HepG2 (cell line): ENCODE data around the gene LIMCH1.

ENCODE experiments used
- CHD4 ChIP-seq: fragments of 200-600 bp; sonication (generic); IDR thresholded peaks from 2 replicates; pipeline ENCODE4 v1.7.0; 2017; ENCODE audit warnings: mild to moderate bottlenecking, low read length, borderline replicate concordance
- EZH2 ChIP-seq: conservative IDR thresholded peaks from 2 replicates; pipeline ENCODE4 v1.6.1; 2012; ENCODE audit warnings: mild to moderate bottlenecking, low read depth, low read length, moderate library complexity
- GABPA ChIP-seq, 2 experiments: IDR thresholded peaks; 2 replicates each; pipeline ENCODE4 v1.6.1; 2011 to 2016; ENCODE audit warnings: low read depth in 2 of 2, low read length in 1 of 2, missing biosample characterization in 1 of 2, missing genetic modification characterization in 1 of 2
- HDAC6 ChIP-seq: fragments of 200-600 bp; sonication (generic); IDR thresholded peaks from 2 replicates; pipeline ENCODE4 v1.7.0; 2017; ENCODE audit warnings: mild to moderate bottlenecking, antibody characterized with exemption, low read length, low read depth
- MAZ ChIP-seq, 2 experiments: sonication (generic) in 1 of 2; formaldehyde crosslinking in 1 of 2; IDR thresholded peaks; 2 replicates each; pipeline versions ENCODE4 v1.5.0 to v1.6.1; 2012 to 2020; ENCODE audit warnings: low read depth in 2 of 2, mild to moderate bottlenecking in 2 of 2, borderline replicate concordance in 1 of 2, improper control_type of control experiment in 1 of 2, low read length in 1 of 2, missing genetic modification reagents in 1 of 2, moderate library complexity in 1 of 2
- MED13 ChIP-seq: sonication (generic); formaldehyde crosslinking; IDR thresholded peaks from 2 replicates; pipeline ENCODE4 v1.5.0; 2020; ENCODE audit warnings: missing genetic modification reagents
- NFE2L2 ChIP-seq: fragments of 150-350 bp; IDR thresholded peaks from 2 replicates; pipeline ENCODE4 v1.6.1; 2014; ENCODE audit warnings: low read length
- NR1H2 ChIP-seq: sonication (generic); formaldehyde crosslinking; IDR thresholded peaks from 2 replicates; pipeline ENCODE4 v1.8.1; 2022; ENCODE audit warnings: low read depth, missing genetic modification reagents, borderline replicate concordance
- PAF1 ChIP-seq: IDR thresholded peaks from 2 replicates; pipeline ENCODE4 v1.6.1; 2016; ENCODE audit warnings: missing genetic modification reagents, missing compliant biosample characterization
- TBL1XR1 ChIP-seq: fragments of 150-350 bp; IDR thresholded peaks from 2 replicates; pipeline ENCODE4 v1.6.1; 2014; ENCODE audit warnings: borderline replicate concordance, low read length; ENCODE audit not compliant: partially characterized antibody
- ZMAT3 ChIP-seq: sonication (generic); formaldehyde crosslinking; conservative IDR thresholded peaks from 2 replicates; pipeline ENCODE4 v1.7.0; 2021; ENCODE audit warnings: missing genetic modification reagents
- TF ChIP-seq, protein P1 (sequence below): sonication (generic); formaldehyde crosslinking; IDR thresholded peaks from 2 replicates; pipeline ENCODE4 v1.5.0; 2020; ENCODE audit warnings: mild to moderate bottlenecking, missing genetic modification reagents, moderate library complexity

DNA sequence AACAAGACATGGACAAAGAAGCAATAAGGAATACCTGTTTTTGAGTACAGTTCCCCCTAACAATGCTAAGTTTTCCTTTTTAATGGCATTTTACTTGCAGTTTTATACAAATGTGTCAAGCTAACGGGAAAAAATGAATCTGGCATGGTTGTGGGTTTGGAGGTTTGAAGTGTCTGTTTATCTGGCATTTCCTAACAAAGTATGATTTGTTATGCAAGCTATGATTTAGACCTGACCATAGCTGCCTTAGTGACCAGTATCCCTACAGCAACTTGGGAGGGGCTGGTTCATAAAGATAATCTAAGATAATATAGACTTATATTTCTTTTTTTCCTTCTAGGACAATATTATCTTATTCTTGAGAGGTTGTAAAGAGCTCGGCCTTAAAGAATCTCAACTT lies 60.6 kb downstream of the LIMCH1 start:
- TF ChIP-seq MED13 (CRISPR knock-in tag) (no peak), EZH2 (no peak), MAZ (IDR thresholded peaks at IDR 0.05; ENCODE audit: borderline replicate concordance, low read depth, low read length) (no peak), MAZ (CRISPR knock-in tag; IDR thresholded peaks at IDR 0.05; ENCODE audit: low read depth) (no peak), TBL1XR1 (no peak), PAF1 (CRISPR knock-in tag) (no peak), HDAC6 (no peak), CHD4 (no peak), NR1H2 (CRISPR knock-in tag) (no peak), ZMAT3 (no peak), GABPA (IDR thresholded peaks at IDR 0.05; ENCODE audit: low read depth, low read length) (no peak), GABPA (CRISPR knock-in tag; IDR thresholded peaks at IDR 0.05; ENCODE audit: low read depth) (no peak), NFE2L2 (no peak)
- TF ChIP-seq, protein P1, sequence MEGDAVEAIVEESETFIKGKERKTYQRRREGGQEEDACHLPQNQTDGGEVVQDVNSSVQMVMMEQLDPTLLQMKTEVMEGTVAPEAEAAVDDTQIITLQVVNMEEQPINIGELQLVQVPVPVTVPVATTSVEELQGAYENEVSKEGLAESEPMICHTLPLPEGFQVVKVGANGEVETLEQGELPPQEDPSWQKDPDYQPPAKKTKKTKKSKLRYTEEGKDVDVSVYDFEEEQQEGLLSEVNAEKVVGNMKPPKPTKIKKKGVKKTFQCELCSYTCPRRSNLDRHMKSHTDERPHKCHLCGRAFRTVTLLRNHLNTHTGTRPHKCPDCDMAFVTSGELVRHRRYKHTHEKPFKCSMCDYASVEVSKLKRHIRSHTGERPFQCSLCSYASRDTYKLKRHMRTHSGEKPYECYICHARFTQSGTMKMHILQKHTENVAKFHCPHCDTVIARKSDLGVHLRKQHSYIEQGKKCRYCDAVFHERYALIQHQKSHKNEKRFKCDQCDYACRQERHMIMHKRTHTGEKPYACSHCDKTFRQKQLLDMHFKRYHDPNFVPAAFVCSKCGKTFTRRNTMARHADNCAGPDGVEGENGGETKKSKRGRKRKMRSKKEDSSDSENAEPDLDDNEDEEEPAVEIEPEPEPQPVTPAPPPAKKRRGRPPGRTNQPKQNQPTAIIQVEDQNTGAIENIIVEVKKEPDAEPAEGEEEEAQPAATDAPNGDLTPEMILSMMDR (CRISPR knock-in tag), result no peak
